ENCODE results near the gene KLK5.

The KLK5 gene

DNA sequence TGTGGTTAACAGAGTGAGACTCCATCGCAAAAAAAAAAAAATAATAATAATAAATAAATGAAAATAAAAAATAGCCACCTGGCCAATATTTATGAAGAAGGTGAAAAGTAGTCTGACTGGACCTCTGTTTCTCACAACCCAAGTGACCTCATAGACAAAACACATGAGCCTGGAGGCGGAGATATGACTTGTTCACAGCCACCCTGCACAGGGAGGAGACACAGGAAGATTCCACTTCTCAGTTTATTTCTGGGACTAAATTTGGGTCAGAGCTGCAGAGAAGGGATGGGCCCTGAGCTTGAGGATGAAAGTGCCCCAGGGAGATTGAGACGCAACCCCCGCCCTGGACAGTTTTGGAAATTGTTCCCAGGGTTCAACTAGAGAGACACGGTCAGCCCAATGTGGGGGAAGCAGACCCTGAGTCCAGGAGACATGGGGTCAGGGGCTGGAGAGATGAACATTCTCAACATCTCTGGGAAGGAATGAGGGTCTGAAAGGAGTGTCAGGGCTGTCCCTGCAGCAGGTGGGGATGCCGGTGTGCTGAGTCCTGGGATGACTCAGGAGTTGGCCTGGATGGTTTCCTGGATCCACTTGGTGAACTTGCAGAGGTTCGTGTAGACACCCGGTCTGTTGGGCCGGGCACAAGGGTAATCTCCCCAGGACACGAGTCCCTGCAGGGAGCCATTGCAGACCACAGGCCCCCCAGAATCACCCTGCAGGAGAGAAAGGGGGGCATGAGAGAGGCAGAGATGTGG, 9.6 kb downstream of the KLK5 start:
- no peak for TF ChIP-seq CEBPB (IDR thresholded peaks at IDR 0.05)
- no peak for TF ChIP-seq YY1 (IDR thresholded peaks at IDR 0.05; ENCODE audit: low read depth)
- TF ChIP-seq EGR1 (IDR thresholded peaks at IDR 0.05) = no peak
- TF ChIP-seq, protein P1, sequence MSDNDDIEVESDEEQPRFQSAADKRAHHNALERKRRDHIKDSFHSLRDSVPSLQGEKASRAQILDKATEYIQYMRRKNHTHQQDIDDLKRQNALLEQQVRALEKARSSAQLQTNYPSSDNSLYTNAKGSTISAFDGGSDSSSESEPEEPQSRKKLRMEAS (IDR thresholded peaks at IDR 0.05) = no peak
- no peak for TF ChIP-seq TAF1 (IDR thresholded peaks at IDR 0.05; ENCODE audit: low read depth)
- no peak for TF ChIP-seq RAD21 (IDR thresholded peaks at IDR 0.05; ENCODE audit: low read depth)
- TF ChIP-seq TCF12 (IDR thresholded peaks at IDR 0.05; ENCODE audit: low read depth) = no peak
- TF ChIP-seq, protein P2, sequence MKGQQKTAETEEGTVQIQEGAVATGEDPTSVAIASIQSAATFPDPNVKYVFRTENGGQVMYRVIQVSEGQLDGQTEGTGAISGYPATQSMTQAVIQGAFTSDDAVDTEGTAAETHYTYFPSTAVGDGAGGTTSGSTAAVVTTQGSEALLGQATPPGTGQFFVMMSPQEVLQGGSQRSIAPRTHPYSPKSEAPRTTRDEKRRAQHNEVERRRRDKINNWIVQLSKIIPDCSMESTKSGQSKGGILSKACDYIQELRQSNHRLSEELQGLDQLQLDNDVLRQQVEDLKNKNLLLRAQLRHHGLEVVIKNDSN (IDR thresholded peaks at IDR 0.05) = no peak
- TF ChIP-seq, protein P3, sequence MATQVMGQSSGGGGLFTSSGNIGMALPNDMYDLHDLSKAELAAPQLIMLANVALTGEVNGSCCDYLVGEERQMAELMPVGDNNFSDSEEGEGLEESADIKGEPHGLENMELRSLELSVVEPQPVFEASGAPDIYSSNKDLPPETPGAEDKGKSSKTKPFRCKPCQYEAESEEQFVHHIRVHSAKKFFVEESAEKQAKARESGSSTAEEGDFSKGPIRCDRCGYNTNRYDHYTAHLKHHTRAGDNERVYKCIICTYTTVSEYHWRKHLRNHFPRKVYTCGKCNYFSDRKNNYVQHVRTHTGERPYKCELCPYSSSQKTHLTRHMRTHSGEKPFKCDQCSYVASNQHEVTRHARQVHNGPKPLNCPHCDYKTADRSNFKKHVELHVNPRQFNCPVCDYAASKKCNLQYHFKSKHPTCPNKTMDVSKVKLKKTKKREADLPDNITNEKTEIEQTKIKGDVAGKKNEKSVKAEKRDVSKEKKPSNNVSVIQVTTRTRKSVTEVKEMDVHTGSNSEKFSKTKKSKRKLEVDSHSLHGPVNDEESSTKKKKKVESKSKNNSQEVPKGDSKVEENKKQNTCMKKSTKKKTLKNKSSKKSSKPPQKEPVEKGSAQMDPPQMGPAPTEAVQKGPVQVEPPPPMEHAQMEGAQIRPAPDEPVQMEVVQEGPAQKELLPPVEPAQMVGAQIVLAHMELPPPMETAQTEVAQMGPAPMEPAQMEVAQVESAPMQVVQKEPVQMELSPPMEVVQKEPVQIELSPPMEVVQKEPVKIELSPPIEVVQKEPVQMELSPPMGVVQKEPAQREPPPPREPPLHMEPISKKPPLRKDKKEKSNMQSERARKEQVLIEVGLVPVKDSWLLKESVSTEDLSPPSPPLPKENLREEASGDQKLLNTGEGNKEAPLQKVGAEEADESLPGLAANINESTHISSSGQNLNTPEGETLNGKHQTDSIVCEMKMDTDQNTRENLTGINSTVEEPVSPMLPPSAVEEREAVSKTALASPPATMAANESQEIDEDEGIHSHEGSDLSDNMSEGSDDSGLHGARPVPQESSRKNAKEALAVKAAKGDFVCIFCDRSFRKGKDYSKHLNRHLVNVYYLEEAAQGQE (IDR thresholded peaks at IDR 0.05; ENCODE audit: low read depth) = no peak
- no peak for TF ChIP-seq CREB1 (IDR thresholded peaks at IDR 0.05; ENCODE audit: low read depth)
- no peak for TF ChIP-seq TEAD4 (IDR thresholded peaks at IDR 0.05)
- no peak for TF ChIP-seq FOXM1 (IDR thresholded peaks at IDR 0.05; ENCODE audit: borderline replicate concordance, low read depth)
- no peak for TF ChIP-seq EP300 (IDR thresholded peaks at IDR 0.05; ENCODE audit: borderline replicate concordance)
- TF ChIP-seq ZBTB7A (IDR thresholded peaks at IDR 0.05; ENCODE audit: low read depth) = no peak
- no peak for TF ChIP-seq NFIC (IDR thresholded peaks at IDR 0.05)

DNA sequence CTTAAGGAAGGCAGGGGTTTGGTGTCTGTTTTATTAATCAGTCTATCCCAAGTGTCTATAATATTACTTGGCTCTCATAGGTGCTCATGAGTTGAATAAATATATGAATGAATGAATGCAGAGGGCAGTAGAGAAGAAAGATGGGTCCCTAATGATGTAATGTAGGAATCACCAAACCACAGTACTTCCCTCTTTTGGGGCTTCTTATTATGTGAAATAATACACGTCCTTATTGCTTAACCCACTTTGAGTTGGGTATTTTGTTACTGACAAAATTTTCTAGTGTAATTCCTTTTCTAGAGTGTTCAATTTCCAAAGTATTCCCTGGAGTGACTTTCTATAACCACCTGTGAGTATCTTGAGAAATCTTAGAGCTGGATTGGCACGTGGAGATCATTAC, 13.2 kb downstream of the KLK5 start:
- TF ChIP-seq, protein P3 (IDR thresholded peaks at IDR 0.05; ENCODE audit: low read depth) = no peak
- TF ChIP-seq CREB1 (IDR thresholded peaks at IDR 0.05; ENCODE audit: low read depth) = no peak

DNA sequence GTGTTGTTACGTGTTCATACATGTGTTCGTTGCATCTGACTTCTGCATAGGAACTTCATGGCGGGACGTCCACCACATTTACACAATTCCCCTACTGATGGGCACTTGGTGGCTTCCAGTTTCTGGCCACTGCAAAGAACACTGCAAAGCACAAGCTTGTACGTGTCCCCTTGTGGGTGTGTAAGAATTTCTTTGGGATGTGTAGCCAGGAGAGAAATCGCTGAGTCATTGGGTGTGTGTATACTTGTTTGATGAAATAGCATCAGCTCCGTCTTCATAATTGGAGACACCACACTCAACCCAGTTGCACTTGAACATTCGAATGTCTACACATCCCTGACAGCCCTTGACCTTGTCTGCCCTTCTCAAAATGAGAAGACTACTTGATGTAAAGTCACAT, 19.2 kb downstream of the KLK5 start:
- no peak for TF ChIP-seq YY1 (IDR thresholded peaks at IDR 0.05; ENCODE audit: low read depth)
- TF ChIP-seq EGR1 (IDR thresholded peaks at IDR 0.05) = no peak
- TF ChIP-seq TCF12 (IDR thresholded peaks at IDR 0.05; ENCODE audit: low read depth) = no peak
- TF ChIP-seq, protein P3 (IDR thresholded peaks at IDR 0.05; ENCODE audit: low read depth) = no peak
- no peak for TF ChIP-seq NFIC (IDR thresholded peaks at IDR 0.05)
- no peak for TF ChIP-seq CEBPB (IDR thresholded peaks at IDR 0.05)
- TF ChIP-seq, protein P1 (IDR thresholded peaks at IDR 0.05) = no peak
- TF ChIP-seq EP300 (IDR thresholded peaks at IDR 0.05; ENCODE audit: borderline replicate concordance) = no peak
- TF ChIP-seq TAF1 (IDR thresholded peaks at IDR 0.05; ENCODE audit: low read depth) = no peak
- TF ChIP-seq, protein P2 (IDR thresholded peaks at IDR 0.05) = no peak
- no peak for TF ChIP-seq RAD21 (IDR thresholded peaks at IDR 0.05; ENCODE audit: low read depth)
- TF ChIP-seq ZBTB7A (IDR thresholded peaks at IDR 0.05; ENCODE audit: low read depth) = no peak
- no peak for TF ChIP-seq CREB1 (IDR thresholded peaks at IDR 0.05; ENCODE audit: low read depth)
- no peak for TF ChIP-seq TEAD4 (IDR thresholded peaks at IDR 0.05)
- no peak for TF ChIP-seq FOXM1 (IDR thresholded peaks at IDR 0.05; ENCODE audit: borderline replicate concordance, low read depth)

DNA sequence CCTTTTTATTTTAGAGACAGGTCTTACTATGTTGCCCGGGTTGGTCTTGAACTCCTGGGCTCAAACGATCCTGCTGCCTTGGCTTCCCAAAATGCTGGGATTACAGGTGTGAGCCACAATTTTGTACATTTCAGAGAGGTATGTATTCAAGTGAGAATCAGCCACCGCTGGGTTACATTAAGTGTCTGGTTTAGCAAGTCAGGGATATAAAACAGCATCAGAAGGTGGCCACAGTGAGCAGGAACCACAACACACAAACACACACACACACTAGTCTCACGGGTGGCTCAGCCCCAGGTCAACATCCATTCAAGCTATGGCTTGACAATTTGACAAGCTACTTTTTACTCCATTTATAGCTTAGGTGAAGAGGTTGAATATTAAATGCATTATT, 20.2 kb downstream of the KLK5 start:
- no peak for TF ChIP-seq TAF1 (IDR thresholded peaks at IDR 0.05; ENCODE audit: low read depth)
- TF ChIP-seq TCF12 (IDR thresholded peaks at IDR 0.05; ENCODE audit: low read depth) = no peak
- no peak for TF ChIP-seq RAD21 (IDR thresholded peaks at IDR 0.05; ENCODE audit: low read depth)
- TF ChIP-seq, protein P2 (IDR thresholded peaks at IDR 0.05) = no peak
- TF ChIP-seq TEAD4 (IDR thresholded peaks at IDR 0.05) = no peak
- no peak for TF ChIP-seq ZBTB7A (IDR thresholded peaks at IDR 0.05; ENCODE audit: low read depth)
- no peak for TF ChIP-seq CREB1 (IDR thresholded peaks at IDR 0.05; ENCODE audit: low read depth)
- TF ChIP-seq, protein P1 (IDR thresholded peaks at IDR 0.05) = no peak
- TF ChIP-seq, protein P3 (IDR thresholded peaks at IDR 0.05; ENCODE audit: low read depth) = no peak
- no peak for TF ChIP-seq FOXM1 (IDR thresholded peaks at IDR 0.05; ENCODE audit: borderline replicate concordance, low read depth)
- TF ChIP-seq YY1 (IDR thresholded peaks at IDR 0.05; ENCODE audit: low read depth) = no peak
- no peak for TF ChIP-seq EP300 (IDR thresholded peaks at IDR 0.05; ENCODE audit: borderline replicate concordance)
- TF ChIP-seq CEBPB (IDR thresholded peaks at IDR 0.05) = no peak
- no peak for TF ChIP-seq EGR1 (IDR thresholded peaks at IDR 0.05)
- no peak for TF ChIP-seq NFIC (IDR thresholded peaks at IDR 0.05)

Measured in Ishikawa (cell line).